GM12864 (cell line): ENCODE data around the gene ADNP.

Source experiments
- DNase-seq: peaks from one replicate; pipeline ENCODE4 v3.0.0-alpha.2; 2011; ENCODE audit warnings: low read depth
- H3K4me3 ChIP-seq: 2 replicates; pipeline ENCODE4 v1.5.1; 2011; ENCODE audit warnings: mild to moderate bottlenecking, low read depth, low read length, control low read depth
- CTCF ChIP-seq: IDR thresholded peaks from 2 replicates; pipeline ENCODE4 v1.5.1; 2011; ENCODE audit warnings: low read depth, mild to moderate bottlenecking, moderate library complexity, low read length, control low read depth, inconsistent platforms; ENCODE audit errors: missing control alignments

The ADNP gene

GRCh38 chr20:50848846-50849673 is 82.2 kb downstream of the ADNP start:
- H3K4me3 ChIP-seq: no peak overlapping the region
- DNase-seq: peak; percentile 39
- TF ChIP-seq CTCF: no peak

GRCh38 chr20:50848341-50848808 is 82.9 kb downstream of the ADNP start:
- no peak overlapping the region for H3K4me3 ChIP-seq
- DNase-seq: no peak
- TF ChIP-seq CTCF: no peak

- no peak for DNase-seq
- no peak overlapping the region for H3K4me3 ChIP-seq
- no peak for TF ChIP-seq CTCF
These were observed 85.5 kb downstream of the ADNP start for GRCh38 chr20:50845566-50846215.

GRCh38 chr20:50844430-50845100 is 86.7 kb downstream of the ADNP start:
- peak; percentile 92 for DNase-seq
- no peak overlapping the region; the same call in 1 of the 2 replicates for H3K4me3 ChIP-seq

GRCh38 chr20:50843331-50844276 is 87.6 kb downstream of the ADNP start:
- TF ChIP-seq CTCF: no peak
- no peak overlapping the region for H3K4me3 ChIP-seq
- DNase-seq: no peak

More at GRCh38 chr20:50844430-50845100, 86.7 kb downstream of the ADNP start:
- no peak for TF ChIP-seq CTCF

- DNase-seq: no peak
- H3K4me3 ChIP-seq: no peak overlapping the region
- TF ChIP-seq CTCF: no peak
These were observed 88.4 kb downstream of the ADNP start for GRCh38 chr20:50842821-50843220.
